ENCODE data around the gene NEUROG2.

GRCh38 chr4:112546476-112546875 lies 30.5 kb upstream of the NEUROG2 start:
- no peak for TF ChIP-seq CTCF (conservative IDR thresholded peaks at IDR 0.05; ENCODE audit: low read depth, low read length)
- no peak for TF ChIP-seq EZH2 (IDR thresholded peaks at IDR 0.05; ENCODE audit: low read length, unreplicated experiment)
- no peak for TF ChIP-seq EZH2phosphoT487 (IDR thresholded peaks at IDR 0.05; ENCODE audit: borderline replicate concordance, low read length)
